NB4 (cell line): ENCODE data around the gene DCC.

Experiments used
- DNase-seq: peaks from one replicate; pipeline ENCODE4 v3.0.0; 2010; ENCODE audit warnings: low read depth
- H3K4me3 ChIP-seq: one replicate; pipeline ENCODE4 v1.5.1; 2011; ENCODE audit warnings: mild to moderate bottlenecking, low read depth, low read length, moderate library complexity
- MYC ChIP-seq: IDR thresholded peaks from 2 replicates; pipeline ENCODE4 v1.6.1; 2011; ENCODE audit warnings: low read depth, low read length
- POLR2A ChIP-seq: IDR thresholded peaks from 2 replicates; pipeline ENCODE4 v1.6.1; 2011; ENCODE audit warnings: mild to moderate bottlenecking; ENCODE audit not compliant: insufficient read length; ENCODE audit errors: extremely low read depth
- TF ChIP-seq, protein P1 (sequence below): IDR thresholded peaks from 2 replicates; pipeline ENCODE4 v1.6.1; 2011; ENCODE audit warnings: low read depth, low read length
- TF ChIP-seq, protein P2 (sequence below): IDR thresholded peaks from one replicate; pipeline ENCODE4 v1.5.1; 2012; ENCODE audit warnings: low read depth, low read length

The DCC gene

DNA sequence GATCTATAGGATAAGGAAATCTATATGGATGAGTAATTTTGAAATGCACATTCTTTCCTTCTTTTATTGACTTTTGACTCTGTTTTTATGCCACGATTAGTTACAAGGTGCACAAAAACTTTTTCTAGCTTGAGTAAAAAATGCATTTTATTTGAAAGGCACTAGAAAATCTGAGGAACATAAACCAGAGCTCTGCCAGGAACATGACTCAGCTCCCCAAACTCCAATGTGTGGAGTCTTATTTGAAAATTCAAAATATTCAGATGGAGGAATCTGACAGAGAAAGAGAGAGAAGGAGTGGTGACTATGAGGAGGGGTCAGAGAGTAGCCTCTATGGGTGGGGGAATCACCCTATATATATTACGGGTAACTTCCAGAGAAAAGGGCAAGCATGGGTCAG is 231.0 kb downstream of the DCC start:
- no peak overlapping the region for H3K4me3 ChIP-seq
- TF ChIP-seq MYC (no peak), POLR2A (no peak)
- TF ChIP-seq, protein P1, sequence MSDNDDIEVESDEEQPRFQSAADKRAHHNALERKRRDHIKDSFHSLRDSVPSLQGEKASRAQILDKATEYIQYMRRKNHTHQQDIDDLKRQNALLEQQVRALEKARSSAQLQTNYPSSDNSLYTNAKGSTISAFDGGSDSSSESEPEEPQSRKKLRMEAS, result no peak
- TF ChIP-seq, protein P2, sequence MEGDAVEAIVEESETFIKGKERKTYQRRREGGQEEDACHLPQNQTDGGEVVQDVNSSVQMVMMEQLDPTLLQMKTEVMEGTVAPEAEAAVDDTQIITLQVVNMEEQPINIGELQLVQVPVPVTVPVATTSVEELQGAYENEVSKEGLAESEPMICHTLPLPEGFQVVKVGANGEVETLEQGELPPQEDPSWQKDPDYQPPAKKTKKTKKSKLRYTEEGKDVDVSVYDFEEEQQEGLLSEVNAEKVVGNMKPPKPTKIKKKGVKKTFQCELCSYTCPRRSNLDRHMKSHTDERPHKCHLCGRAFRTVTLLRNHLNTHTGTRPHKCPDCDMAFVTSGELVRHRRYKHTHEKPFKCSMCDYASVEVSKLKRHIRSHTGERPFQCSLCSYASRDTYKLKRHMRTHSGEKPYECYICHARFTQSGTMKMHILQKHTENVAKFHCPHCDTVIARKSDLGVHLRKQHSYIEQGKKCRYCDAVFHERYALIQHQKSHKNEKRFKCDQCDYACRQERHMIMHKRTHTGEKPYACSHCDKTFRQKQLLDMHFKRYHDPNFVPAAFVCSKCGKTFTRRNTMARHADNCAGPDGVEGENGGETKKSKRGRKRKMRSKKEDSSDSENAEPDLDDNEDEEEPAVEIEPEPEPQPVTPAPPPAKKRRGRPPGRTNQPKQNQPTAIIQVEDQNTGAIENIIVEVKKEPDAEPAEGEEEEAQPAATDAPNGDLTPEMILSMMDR, result no peak
- no peak for DNase-seq

DNA sequence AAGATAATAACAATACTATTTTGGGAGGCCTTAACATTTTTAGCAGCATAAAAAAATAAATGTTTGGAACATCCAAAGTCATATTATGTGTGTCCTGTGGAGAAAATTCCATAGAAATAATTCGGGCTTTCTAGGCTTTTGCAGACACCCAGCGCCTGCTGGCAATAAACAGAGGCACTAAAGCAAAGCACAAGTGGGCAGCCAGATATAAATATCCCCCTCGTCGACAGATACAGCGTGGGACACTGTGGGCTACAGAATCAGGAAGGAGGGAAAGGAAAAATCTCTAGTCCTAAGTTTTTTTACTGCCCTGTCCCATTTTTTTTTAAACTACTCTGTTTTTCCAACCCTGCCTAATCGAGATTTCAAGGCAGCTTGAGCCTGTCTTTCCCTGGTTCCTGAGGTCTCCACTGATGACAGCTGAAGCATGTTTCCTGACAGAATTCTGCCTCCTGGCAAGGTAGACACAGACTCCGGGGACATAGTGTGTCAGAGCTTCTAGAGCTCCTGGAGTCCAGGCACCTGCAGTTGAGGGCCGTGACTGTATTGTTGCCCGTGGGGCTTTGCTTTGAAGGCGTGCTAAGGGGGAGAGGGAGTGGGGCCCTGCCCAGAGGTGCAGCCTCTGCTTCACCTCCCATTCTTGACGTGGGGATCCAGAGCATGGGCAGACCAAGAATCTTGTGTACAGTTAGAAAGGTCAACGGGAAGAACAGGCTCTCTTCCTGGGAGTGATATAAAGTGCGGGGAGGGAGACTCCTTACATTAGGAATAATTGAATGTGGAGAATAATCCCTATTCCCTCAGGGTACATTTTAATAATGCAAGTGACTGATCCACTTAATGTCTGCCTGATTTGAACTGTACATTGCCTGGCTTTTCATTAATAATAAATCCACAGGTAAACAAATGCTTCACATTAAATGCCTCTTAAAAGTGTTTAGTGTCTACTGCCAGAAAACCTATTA is 232.3 kb downstream of the DCC start:
- TF ChIP-seq, protein P2, result no peak
- TF ChIP-seq MYC (no peak), POLR2A (no peak)
- TF ChIP-seq, protein P1, result no peak
- DNase-seq, result no peak
- H3K4me3 ChIP-seq, result no peak overlapping the region

DNA sequence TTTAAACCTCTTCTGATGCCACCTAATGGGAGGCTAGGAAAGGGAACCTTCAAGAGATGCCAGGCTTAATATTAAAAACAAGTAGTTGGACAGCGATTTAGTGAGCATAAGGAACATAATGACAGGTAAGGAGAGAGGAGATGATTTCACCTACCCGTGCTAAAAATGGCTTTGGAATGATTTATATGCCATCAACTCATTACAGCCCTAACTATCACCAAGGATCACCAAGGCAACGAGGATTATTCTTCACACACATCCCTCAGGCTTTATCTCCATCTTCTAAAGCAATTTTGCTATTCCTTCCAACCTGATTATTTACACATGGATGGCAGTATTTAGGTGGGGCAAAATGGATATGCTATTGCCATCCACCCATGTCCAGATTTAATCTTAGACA is 237.8 kb downstream of the DCC start:
- DNase-seq, result no peak
- TF ChIP-seq POLR2A, result no peak
- no peak for TF ChIP-seq MYC
- TF ChIP-seq, protein P1, result no peak
- TF ChIP-seq, protein P2, result no peak
- no peak overlapping the region for H3K4me3 ChIP-seq

DNA sequence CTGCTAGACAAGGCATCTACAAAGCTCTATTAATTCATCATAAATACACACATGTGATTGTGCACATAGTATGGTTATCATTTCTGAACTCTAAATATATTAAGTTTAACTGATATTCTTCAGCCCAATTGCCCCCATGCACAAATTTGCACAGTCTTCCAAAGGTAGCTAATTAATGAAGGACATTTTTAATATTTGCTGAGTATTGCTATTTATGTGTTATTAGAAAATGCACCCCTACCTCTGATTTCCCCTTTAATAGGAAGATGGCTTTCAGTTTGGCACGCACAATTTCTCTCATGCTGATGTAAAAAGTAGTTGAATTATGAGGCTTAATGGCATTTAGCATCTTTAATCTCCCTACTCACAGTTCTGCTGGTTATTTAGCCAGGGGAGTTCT is 242.1 kb downstream of the DCC start:
- no peak for DNase-seq

DNA sequence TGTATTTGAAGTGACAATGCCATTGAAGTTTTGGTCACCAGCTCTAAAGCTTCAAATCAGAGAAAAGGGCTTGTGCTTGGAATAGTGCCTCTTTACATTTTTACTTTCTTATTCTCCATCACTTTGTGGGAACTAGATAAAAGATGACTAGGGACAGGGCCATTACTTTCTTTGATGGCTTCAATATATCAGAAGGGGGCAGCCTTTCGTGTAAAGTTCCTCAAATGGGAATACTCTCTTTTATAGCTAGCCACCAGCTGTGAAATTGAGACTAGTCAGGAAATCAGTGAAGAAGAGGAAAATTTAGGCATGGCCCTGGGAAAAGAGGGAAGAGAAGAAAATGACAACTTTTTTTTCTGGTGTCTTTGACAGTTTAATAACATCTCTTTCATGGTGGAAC is 242.5 kb downstream of the DCC start:
- no peak for DNase-seq
- no peak for TF ChIP-seq POLR2A
- TF ChIP-seq, protein P2, result no peak
- TF ChIP-seq, protein P1, result no peak
- no peak for TF ChIP-seq MYC

More for the DNA sequence above, 242.1 kb downstream of the DCC start:
- no peak overlapping the region for H3K4me3 ChIP-seq
- no peak for TF ChIP-seq MYC
- no peak for TF ChIP-seq POLR2A
- TF ChIP-seq, protein P2, result no peak
- TF ChIP-seq, protein P1, result no peak

More for the DNA sequence above, 242.5 kb downstream of the DCC start:
- no peak overlapping the region for H3K4me3 ChIP-seq
